GOT3 (cell line): Measurements from ENCODE around the gene AGRP.
A peak's percentile ranks its signal among the peaks of the same experiment; 100 is the strongest.
"Not testable (repeated sequence)": the region's sequence is repeated elsewhere in the genome, so short reads cannot be mapped to it uniquely, and the experiment has no call there.

Source experiments
- DNase-seq: peaks from one replicate; lab custom pipeline; 2025; ENCODE audit warnings: mixed read lengths; lab: John Stamatoyannopoulos, UW

Gene AGRP

GRCh38 chr16:67504031-67505021 lies 21.0 kb upstream of the AGRP start:
- DNase-seq: no peak

- no peak for DNase-seq
These were observed 15.8 kb upstream of the AGRP start for GRCh38 chr16:67499106-67499505.

- no peak for DNase-seq
These were observed 7.2 kb upstream of the AGRP start for GRCh38 chr16:67490335-67491096.

GRCh38 chr16:67489401-67490083 lies 6.2 kb upstream of the AGRP start:
- no peak for DNase-seq

GRCh38 chr16:67487561-67487960 lies 4.2 kb upstream of the AGRP start:
- not testable (repeated sequence) for DNase-seq

GRCh38 chr16:67486805-67487204 lies 3.5 kb upstream of the AGRP start:
- no peak for DNase-seq

GRCh38 chr16:67483731-67484525 lies 581 bp upstream of the AGRP start:
- no peak for DNase-seq

- DNase-seq: no peak
These were observed 968 bp downstream of the AGRP start for GRCh38 chr16:67482233-67482924.

- no peak for DNase-seq
These were observed 1.6 kb downstream of the AGRP start for GRCh38 chr16:67481561-67482232.

GRCh38 chr16:67480833-67481560 lies 2.4 kb downstream of the AGRP start, which contains the start of gene ATP6V0D1:
ATP6V0D1 (minus strand) TSS chr16:67481157; CDS start chr16:67481086, 71 bp downstream.
- peak; percentile 98 for DNase-seq

GRCh38 chr16:67477960-67478554 lies 5.3 kb downstream of the AGRP start:
- DNase-seq: no peak

- no peak for DNase-seq
These were observed 8.5 kb downstream of the AGRP start for GRCh38 chr16:67474551-67475455.

- no peak for DNase-seq
These were observed 11.5 kb downstream of the AGRP start for GRCh38 chr16:67471758-67472384.

GRCh38 chr16:67470359-67470758 lies 13.0 kb downstream of the AGRP start:
- DNase-seq: no peak

GRCh38 chr16:67468731-67469130 lies 14.6 kb downstream of the AGRP start:
- no peak for DNase-seq

- DNase-seq: no peak
These were observed 16.8 kb downstream of the AGRP start for GRCh38 chr16:67466581-67466980.

GRCh38 chr16:67464565-67464964 lies 18.8 kb downstream of the AGRP start:
- no peak for DNase-seq

GRCh38 chr16:67463691-67464090 lies 19.7 kb downstream of the AGRP start:
- no peak for DNase-seq
